GM12872 (cell line): ENCODE results near the gene NCKAP5.

Experiments used
- TF ChIP-seq, protein P1 (sequence below): IDR thresholded peaks from 3 replicates; pipeline ENCODE4 v1.5.1; 2011; ENCODE audit warnings: low read depth, mild to moderate bottlenecking, low read length, moderate library complexity; ENCODE audit not compliant: insufficient read depth

NCKAP5 gene

GRCh38 chr2:132716954-132717353 is 851.3 kb downstream of the NCKAP5 start:
- TF ChIP-seq, protein P1, sequence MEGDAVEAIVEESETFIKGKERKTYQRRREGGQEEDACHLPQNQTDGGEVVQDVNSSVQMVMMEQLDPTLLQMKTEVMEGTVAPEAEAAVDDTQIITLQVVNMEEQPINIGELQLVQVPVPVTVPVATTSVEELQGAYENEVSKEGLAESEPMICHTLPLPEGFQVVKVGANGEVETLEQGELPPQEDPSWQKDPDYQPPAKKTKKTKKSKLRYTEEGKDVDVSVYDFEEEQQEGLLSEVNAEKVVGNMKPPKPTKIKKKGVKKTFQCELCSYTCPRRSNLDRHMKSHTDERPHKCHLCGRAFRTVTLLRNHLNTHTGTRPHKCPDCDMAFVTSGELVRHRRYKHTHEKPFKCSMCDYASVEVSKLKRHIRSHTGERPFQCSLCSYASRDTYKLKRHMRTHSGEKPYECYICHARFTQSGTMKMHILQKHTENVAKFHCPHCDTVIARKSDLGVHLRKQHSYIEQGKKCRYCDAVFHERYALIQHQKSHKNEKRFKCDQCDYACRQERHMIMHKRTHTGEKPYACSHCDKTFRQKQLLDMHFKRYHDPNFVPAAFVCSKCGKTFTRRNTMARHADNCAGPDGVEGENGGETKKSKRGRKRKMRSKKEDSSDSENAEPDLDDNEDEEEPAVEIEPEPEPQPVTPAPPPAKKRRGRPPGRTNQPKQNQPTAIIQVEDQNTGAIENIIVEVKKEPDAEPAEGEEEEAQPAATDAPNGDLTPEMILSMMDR = no peak

DNA sequence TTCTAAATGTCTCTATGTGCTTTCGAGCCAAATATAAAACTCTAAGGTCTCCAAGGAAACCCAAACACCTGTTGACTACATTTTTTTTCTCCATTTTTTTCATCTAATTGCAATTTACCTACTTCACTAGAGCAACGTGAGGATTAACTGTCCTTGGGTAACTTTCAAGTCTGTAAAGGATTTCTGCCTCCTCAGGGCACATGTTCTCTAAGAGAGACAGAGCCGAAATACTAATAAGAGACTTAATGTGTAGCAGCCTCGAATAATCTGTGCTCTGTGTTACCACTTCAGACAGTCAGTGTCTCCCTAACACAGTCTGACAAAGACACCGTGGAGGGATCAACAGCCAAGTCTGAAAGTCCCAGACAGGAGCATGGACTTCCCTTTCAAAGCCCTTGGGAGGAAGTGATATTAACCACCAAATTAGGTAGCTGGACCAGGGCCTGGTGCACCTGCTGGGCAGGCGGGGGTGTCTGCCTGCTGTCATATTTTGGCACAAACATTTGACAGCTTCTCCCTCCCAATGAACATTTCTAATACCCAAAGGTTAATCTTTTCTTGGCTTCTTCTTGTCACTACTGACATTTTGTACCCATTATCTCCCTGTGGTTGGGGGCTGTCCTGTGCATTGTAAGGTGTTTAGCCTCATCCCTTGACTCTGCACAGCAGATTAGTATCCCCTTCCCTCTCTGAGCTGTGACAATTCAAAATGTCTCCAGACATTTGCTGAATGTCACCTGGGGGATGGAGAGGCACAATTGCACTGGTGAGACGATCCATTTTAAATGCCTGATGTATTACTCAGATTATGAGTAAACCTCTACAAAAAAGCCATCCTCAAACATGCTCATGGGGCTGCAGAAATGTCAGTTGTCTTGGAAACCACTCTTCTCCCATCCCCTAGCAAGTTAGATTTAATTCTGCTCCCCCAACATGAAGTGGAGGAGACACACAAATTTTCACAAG is 852.6 kb downstream of the NCKAP5 start:
- TF ChIP-seq, protein P1 = no peak

GRCh38 chr2:132703396-132703795 is 864.9 kb downstream of the NCKAP5 start:
- TF ChIP-seq, protein P1 = no peak

GRCh38 chr2:132701810-132702209 is 866.5 kb downstream of the NCKAP5 start:
- TF ChIP-seq, protein P1 = no peak

DNA sequence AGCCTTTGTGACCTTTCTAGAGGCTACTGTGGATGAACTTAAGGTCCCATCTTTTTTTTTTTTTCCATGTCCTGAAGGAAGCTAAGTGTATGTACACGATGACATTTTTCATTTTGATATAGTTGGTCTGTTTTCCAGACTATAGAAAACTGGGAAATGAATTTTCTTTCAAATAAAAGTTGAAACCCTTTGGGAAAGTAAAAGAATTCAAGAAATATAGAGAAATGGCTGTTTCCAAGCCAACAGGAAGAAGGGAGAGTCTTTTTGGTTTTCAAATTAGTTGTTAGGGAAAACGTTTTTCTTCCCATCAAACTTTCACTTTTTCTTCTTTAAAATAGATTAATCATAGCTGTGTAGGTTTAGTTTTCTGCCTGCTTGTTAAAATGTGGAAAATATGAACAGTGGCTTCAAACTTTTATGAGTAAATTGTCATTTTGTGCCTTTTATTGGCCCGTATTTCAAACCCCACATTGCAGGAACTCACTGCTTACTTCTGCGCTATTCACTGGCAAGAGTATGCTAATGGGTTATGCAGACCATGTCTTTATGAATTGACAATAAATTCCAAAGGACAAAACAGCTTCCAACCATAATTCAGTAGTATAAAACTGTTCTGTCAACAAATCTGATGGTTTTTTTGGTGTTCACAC is 870.6 kb downstream of the NCKAP5 start:
- TF ChIP-seq, protein P1 = no peak

GRCh38 chr2:132692816-132693215 is 875.4 kb downstream of the NCKAP5 start:
- TF ChIP-seq, protein P1 = no peak

- TF ChIP-seq, protein P1 = no peak
Measured at GRCh38 chr2:132691556-132691955, 876.7 kb downstream of the NCKAP5 start.
